Adrenal gland (tissue), 12 donors: ENCODE measurements around the gene ACBD4. TPM values are rescaled to one million over a fixed set of nuclear protein-coding genes. Genes with fewer than 3 reads are reported as not detected.
"Not testable (repeated sequence)": the region's sequence is repeated elsewhere in the genome, so short reads cannot be mapped to it uniquely, and the experiment has no call there.

Experiments
- DNase-seq, 7 donors: peaks; one replicate each; pipeline ENCODE4 v3.0.0-alpha.2; 2019 to 2020
- H3K27ac ChIP-seq, 5 donors: fragments of 200-600 bp; sonication (generic) in 4 of 5; 1 replicate in 3 of 5; 2 replicates in 2 of 5; pipeline versions ENCODE4 v1.5.1 to v1.8.0; 2016 to 2020; ENCODE audit warnings: mild to moderate bottlenecking in 1 of 5
- H3K27me3 ChIP-seq: fragments of 200-600 bp; 2 replicates; pipeline ENCODE4 v1.8.0; 2021
- H3K36me3 ChIP-seq, 2 donors: fragments of 200-600 bp; replicated peaks in 1 of 2; 1 replicate in 1 of 2; 2 replicates in 1 of 2; pipeline versions ENCODE4 v1.5.1 to v1.8.0; 2018 to 2022
- H3K4me1 ChIP-seq, 2 donors: fragments of 200-600 bp; replicated peaks in 1 of 2; 1 replicate in 1 of 2; 2 replicates in 1 of 2; pipeline versions ENCODE4 v1.5.1 to v1.8.0; 2018 to 2021
- H3K4me3 ChIP-seq, 4 donors: fragments of 200-600 bp; sonication (generic) in 3 of 4; one replicate each; pipeline ENCODE4 v1.5.1; 2016 to 2018
- H3K9me3 ChIP-seq, 3 donors: fragments of 200-600 bp; sonication (generic) in 1 of 3; replicated peaks in 1 of 3; 1 replicate in 2 of 3; 2 replicates in 1 of 3; pipeline versions ENCODE4 v1.5.1 to v1.8.0; 2016 to 2021
- POLR2A ChIP-seq, 2 donors: fragments of 450-650 bp; IDR thresholded peaks; one replicate each; pipeline ENCODE4 v1.6.1; 2017; ENCODE audit warnings: antibody characterized with exemption in 2 of 2, mild to moderate bottlenecking in 2 of 2, moderate library complexity in 1 of 2
- WGBS, 4 donors: extraction: QIAGEN DNeasy Blood & Tissue Kit in 2 of 4; methylation state at CpG; one replicate each; pipeline versions ENCODE4 v1.1.5 to v1.1.7; 2013 to 2017; 5-methylcytosine and 5-hydroxymethylcytosine counted together
- intact Hi-C, 2 donors: fragments of 100-400 bp; cut with DNase I; formaldehyde crosslinking; loops; one replicate each; pipeline versions ENCODE4 v1.14.1 to v1.15.0; 2022 to 2023
- polyA plus RNA-seq, 3 donors: library from polyadenylated mRNA; stranded (reverse); fragments of 200-250 nt in 2 of 3; fragments of 350-450 nt in 1 of 3; fragmentation: Illumina TruSeq in 1 of 3; extraction: RNeasy Lipid Tissue Mini Kit (QIAGEN cat#74804) in 1 of 3; gene quantifications; one replicate each; pipeline ENCODE4 v1.2.3, GENCODE V29; 2013 to 2014
- total RNA-seq, 9 donors: library from RNA; depleted of rRNA in 4 of 9; stranded (reverse); fragments of >200 nt in 4 of 9; fragments of 120-200 nt in 1 of 9; fragmentation: NEBNext Ultra II Directional in 1 of 9; extraction: Animal tissue kit (Norgen Biotek cat#: 25700) in 1 of 9; gene quantifications; one replicate each; pipeline versions ENCODE4 v1.1.0 to v1.2.4, GENCODE V29; 2013 to 2023
- TF ChIP-seq, protein P1 (sequence below), 6 experiments: fragments of 450-650 bp in 4 of 6; fragments of 200-600 bp in 2 of 6; sonication (generic) in 1 of 6; IDR thresholded peaks; 1 replicate in 5 of 6; 2 replicates in 1 of 6; pipeline versions ENCODE4 v1.5.1 to v1.8.0; 2016 to 2021; ENCODE audit warnings: antibody characterized with exemption in 6 of 6, mild to moderate bottlenecking in 2 of 6, moderate library complexity in 1 of 6
- donor health status: healthy with polysubstance abuse.
- donor health status: Bipolar disorder and iron deficiency.
- donor health status: DM: yes; HTN: yes; CAD: no.
- donor health status: DM: no; HTN: no; CAD: no.
- donor health status: DM: no; HTN: no; CAD: no.
- donor health status: DM: yes; HTN: yes; CAD: no.

The ACBD4 gene
- total and polyA plus RNA-seq, 12 donors = 6.6 to 71.3 (median 23.6) TPM

GRCh38 chr17:45120558-45120957 is 14.9 kb upstream of the ACBD4 start:
- TF ChIP-seq POLR2A (IDR thresholded peaks at IDR 0.05) = no peak
- TF ChIP-seq, protein P1, sequence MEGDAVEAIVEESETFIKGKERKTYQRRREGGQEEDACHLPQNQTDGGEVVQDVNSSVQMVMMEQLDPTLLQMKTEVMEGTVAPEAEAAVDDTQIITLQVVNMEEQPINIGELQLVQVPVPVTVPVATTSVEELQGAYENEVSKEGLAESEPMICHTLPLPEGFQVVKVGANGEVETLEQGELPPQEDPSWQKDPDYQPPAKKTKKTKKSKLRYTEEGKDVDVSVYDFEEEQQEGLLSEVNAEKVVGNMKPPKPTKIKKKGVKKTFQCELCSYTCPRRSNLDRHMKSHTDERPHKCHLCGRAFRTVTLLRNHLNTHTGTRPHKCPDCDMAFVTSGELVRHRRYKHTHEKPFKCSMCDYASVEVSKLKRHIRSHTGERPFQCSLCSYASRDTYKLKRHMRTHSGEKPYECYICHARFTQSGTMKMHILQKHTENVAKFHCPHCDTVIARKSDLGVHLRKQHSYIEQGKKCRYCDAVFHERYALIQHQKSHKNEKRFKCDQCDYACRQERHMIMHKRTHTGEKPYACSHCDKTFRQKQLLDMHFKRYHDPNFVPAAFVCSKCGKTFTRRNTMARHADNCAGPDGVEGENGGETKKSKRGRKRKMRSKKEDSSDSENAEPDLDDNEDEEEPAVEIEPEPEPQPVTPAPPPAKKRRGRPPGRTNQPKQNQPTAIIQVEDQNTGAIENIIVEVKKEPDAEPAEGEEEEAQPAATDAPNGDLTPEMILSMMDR (IDR thresholded peaks at IDR 0.05) = no peak
- Histone ChIP-seq H3K9me3 (no peaks in the 10 kb centered on the region), H3K4me1 (peaks cover 13 to 16% of the 10 kb centered on the region in 2 donors), H3K27ac (no peak overlapping the region), H3K4me3 (no peak overlapping the region), H3K27me3 (no peaks in the 10 kb centered on the region), H3K36me3 (peaks cover 0 to 17% of the 10 kb centered on the region in 2 donors)
- no peak for DNase-seq
- 85 to 92% (median 90%) methylated on average over 2 to 22 of the region's 22 CpGs for WGBS, 4 donors
- intact Hi-C loops = no loop called here

DNA sequence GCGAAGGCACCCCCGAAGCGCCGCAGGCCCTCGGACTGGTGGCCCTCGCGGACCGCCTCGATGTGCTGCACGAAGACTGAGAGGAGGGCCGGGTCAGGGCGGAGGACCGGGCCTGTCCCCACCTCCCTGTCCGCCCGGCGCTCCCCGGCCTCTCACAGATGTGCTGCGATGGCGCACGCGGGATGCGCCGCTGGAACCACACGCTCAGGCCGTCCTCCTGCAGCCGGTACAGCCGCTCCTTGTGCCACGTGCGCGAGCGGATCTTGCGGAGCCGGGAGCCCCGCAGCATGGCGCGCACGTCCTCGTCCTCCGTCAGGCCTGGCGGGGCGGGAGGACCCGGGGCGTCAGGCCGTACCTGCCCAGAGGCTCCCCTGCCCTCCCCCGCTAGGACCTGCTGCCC is 14.4 kb upstream of the ACBD4 start:
- no peak overlapping the region for H3K27ac ChIP-seq
- DNase-seq = no peak
- H3K36me3 ChIP-seq = peaks cover 0 to 14% of the 10 kb centered on the region in 2 donors
- 64 to 79% (median 70%) methylated on average over 14 to 45 of the region's 45 CpGs for WGBS, 4 donors
- peaks cover 13 to 16% of the 10 kb centered on the region in 2 donors for H3K4me1 ChIP-seq
- H3K9me3 ChIP-seq = no peaks in the 10 kb centered on the region
- no peak overlapping the region for H3K4me3 ChIP-seq
- intact Hi-C loops = no loop called here
- no peaks in the 10 kb centered on the region for H3K27me3 ChIP-seq
- TF ChIP-seq, protein P1 (IDR thresholded peaks at IDR 0.05) = no peak
- no peak for TF ChIP-seq POLR2A (IDR thresholded peaks at IDR 0.05)

DNA sequence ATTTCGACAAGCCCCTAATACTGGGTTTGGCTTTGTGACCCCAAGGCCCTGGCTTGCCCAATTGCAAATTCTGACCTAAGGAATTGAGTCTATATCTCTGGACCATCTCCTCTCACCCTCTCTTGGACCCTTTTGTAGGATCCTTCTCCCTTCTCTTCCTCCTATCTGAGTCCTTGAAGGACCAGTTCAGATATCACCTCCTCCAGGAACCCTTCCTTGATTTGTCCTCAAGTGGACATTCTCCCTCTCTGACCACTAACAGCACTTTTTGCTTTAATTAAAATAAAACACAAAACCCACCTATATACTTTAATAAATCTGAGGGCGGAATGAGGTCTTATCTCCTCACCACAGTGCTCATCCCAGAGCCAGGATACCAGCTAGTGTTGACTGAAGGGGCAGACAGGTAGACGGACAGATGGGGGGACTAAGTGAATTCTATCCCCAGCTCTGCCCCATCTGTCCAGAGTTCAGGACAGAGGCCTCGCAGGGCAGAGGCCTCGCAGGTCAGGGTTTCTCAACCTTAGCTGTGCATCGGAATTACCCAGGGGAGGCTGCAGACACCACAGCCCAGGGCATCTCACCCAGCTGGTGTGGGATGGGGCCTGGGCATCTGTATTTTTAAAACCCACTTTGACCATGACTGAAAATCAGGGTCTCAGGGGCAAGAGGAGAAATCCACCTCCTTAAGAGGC is 12.3 kb upstream of the ACBD4 start:
- Histone ChIP-seq H3K4me1 (peaks cover 20% of the 10 kb centered on the region in 2 donors), H3K9me3 (no peaks in the 10 kb centered on the region), H3K27me3 (no peaks in the 10 kb centered on the region), H3K27ac (peak overlapping the region in 3 of 5 donors; percentile 77 to 89 (median 84)), H3K36me3 (peaks cover 0 to 8% of the 10 kb centered on the region in 2 donors), H3K4me3 (no peak overlapping the region)
- DNase-seq = no peak
- TF ChIP-seq, protein P1 (IDR thresholded peaks at IDR 0.05) = no peak
- no peak for TF ChIP-seq POLR2A (IDR thresholded peaks at IDR 0.05)
- intact Hi-C loops = no loop called here
- WGBS, 4 donors = 73 to 87% (median 81%) methylated on average over 5 to 6 of the region's 6 CpGs

DNA sequence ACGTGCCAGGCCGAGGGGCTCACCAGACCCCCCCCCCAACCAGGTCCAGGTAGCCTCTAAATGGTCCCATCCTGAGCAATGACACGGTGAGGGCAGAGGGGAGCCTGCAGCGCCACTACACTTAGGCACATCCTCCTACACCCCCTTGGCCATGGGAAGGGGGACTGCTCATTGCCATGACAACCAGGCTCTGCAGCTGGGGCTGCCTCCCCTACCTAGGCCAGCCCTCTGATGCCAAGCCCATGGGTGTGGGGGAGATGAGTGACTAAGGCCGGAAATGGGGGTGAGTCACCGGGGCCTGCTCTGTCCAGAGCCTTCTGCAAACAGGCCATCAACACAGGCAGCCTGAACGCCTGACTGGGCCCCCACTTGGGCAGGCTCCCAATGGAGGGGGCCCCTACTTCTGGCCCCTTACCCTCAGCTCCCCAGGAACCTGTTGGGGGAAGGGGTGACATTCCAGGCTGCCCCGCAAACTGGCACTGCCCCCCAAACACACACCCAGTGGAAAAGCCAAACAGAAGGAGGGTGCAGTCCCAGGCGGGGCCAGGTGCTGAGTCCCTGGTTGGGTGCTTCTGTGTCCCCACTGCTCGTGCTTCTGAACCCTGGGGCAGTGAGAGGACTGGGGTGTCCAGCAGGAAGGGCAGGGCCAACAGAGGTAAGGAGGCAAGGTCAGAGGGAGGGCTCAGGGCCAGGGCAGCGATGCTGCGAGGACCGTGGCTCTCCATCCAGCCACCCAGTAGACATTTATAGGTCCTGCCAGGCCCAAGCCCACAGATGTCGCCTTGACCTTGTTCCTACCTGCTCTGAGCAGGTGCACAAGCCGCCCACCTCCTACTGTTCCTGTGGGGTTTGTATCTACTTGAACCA is 11.3 kb upstream of the ACBD4 start:
- Histone ChIP-seq H3K27me3 (no peaks in the 10 kb centered on the region), H3K4me3 (no peak overlapping the region), H3K27ac (peak overlapping the region in 4 of 5 donors; percentile 24 to 89 (median 80)), H3K36me3 (no peaks in the 10 kb centered on the region), H3K9me3 (no peaks in the 10 kb centered on the region), H3K4me1 (peaks cover 29 to 30% of the 10 kb centered on the region in 2 donors)
- WGBS, 4 donors = 49 to 73% (median 58%) methylated on average over 4 to 15 of the region's 15 CpGs
- peak in 1 of 2 donors; percentile 21 for TF ChIP-seq POLR2A (IDR thresholded peaks at IDR 0.05)
- TF ChIP-seq, protein P1 (IDR thresholded peaks at IDR 0.05) = no peak
- DNase-seq = peak; percentile 68 to 92 (median 86)
- intact Hi-C loops = no loop called here

- DNase-seq, H3K9me3 ChIP-seq, H3K27me3 ChIP-seq, H3K4me3 ChIP-seq, H3K36me3 ChIP-seq, intact Hi-C loops: not testable (repeated sequence)
- Histone ChIP-seq H3K4me1 (peaks cover 35 to 36% of the 10 kb centered on the region in 2 donors), H3K27ac (peak overlapping the region in 3 of 5 donors; percentile 77 to 89 (median 84))
- WGBS, 4 donors = 66 to 80% (median 74%) methylated on average over 5 of the region's 5 CpGs
Observed at GRCh38 chr17:45124797-45125122, 10.7 kb upstream of the ACBD4 start.
